ENCODE measurements around the gene RCOR1.

DNA sequence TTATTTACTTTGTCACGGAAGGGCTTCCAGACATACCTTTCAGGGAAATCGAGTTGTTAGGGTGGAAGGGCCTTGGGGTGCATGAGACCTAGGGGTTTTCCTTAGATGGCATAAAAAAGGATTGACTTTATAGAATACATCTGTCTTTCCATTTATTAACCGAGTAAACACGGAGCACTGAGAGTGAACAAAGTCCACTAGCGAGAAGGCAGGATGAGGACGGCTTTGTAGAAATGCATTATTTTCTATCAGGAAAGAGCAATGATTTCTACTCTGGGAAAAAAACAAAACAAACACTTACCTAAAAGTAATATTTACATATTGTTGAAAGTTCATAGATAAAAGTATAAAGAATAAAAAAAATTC lies 91.8 kb downstream of the RCOR1 start:
- TF ChIP-seq, protein P1, sequence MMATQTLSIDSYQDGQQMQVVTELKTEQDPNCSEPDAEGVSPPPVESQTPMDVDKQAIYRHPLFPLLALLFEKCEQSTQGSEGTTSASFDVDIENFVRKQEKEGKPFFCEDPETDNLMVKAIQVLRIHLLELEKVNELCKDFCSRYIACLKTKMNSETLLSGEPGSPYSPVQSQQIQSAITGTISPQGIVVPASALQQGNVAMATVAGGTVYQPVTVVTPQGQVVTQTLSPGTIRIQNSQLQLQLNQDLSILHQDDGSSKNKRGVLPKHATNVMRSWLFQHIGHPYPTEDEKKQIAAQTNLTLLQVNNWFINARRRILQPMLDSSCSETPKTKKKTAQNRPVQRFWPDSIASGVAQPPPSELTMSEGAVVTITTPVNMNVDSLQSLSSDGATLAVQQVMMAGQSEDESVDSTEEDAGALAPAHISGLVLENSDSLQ (IDR thresholded peaks at IDR 0.05) = no peak
- TF ChIP-seq ELF4 (IDR thresholded peaks at IDR 0.05) = no peak
- TF ChIP-seq SUZ12 (IDR thresholded peaks at IDR 0.05) = no peak
- no peak for TF ChIP-seq NFRKB (IDR thresholded peaks at IDR 0.05)
- no peak for TF ChIP-seq ZNF384 (IDR thresholded peaks at IDR 0.05)
- no peak for TF ChIP-seq FOXA1 (IDR thresholded peaks at IDR 0.05)
- no peak for TF ChIP-seq FOXM1 (IDR thresholded peaks at IDR 0.05; ENCODE audit: borderline replicate concordance)
- no peak for TF ChIP-seq CTBP1 (IDR thresholded peaks at IDR 0.05; ENCODE audit: borderline replicate concordance)
- TF ChIP-seq FOXK2 (IDR thresholded peaks at IDR 0.05) = no peak
- TF ChIP-seq BHLHE40 (IDR thresholded peaks at IDR 0.05; ENCODE audit: borderline replicate concordance) = no peak
